CD4-positive, alpha-beta T cell (primary cell): ENCODE data around the gene KRTAP2-3. TPM values are rescaled to one million over a fixed set of nuclear protein-coding genes. Genes with fewer than 3 reads are reported as not detected.
"Not testable (repeated sequence)": the region's sequence is repeated elsewhere in the genome, so short reads cannot be mapped to it uniquely, and the experiment has no call there.

Source experiments
- ATAC-seq: fragments of 200-7000 bp; cut with Tn5 transposase; one replicate; pipeline ENCODE4 v1.10.0; 2022; ENCODE audit warnings: mild to moderate bottlenecking; ENCODE audit not compliant: poor library complexity
- CTCF ChIA-PET: fragments of 350-600 bp; sonication (Branson Sonifier 250); formaldehyde crosslinking; loops from one replicate; lab custom pipeline; 2021; ENCODE audit warnings: antibody characterized with exemption, inconsistent platforms; lab: Charles Lee
- POLR2A ChIA-PET: fragments of 350-600 bp; sonication (Branson Sonifier 250); formaldehyde crosslinking; loops from one replicate; lab custom pipeline; 2021; ENCODE audit warnings: antibody characterized with exemption, inconsistent platforms; lab: Charles Lee
- DNase-seq, 14 experiments: peaks; one replicate each; pipeline ENCODE4 v3.0.0-alpha.2; 2013 to 2020; ENCODE audit warnings: mixed read lengths in 2 of 14
- H3K27ac ChIP-seq, 2 donors: one replicate each; pipeline versions ENCODE4 v1.5.1 to v1.7.0; 2013; ENCODE audit warnings: low read length in 2 of 2, low read depth in 1 of 2, mild to moderate bottlenecking in 1 of 2
- H3K27me3 ChIP-seq, 2 experiments: 1 replicate in 1 of 2; 2 replicates in 1 of 2; pipeline versions ENCODE4 v1.6.1 to v1.7.0; 2013; ENCODE audit warnings: low read length in 2 of 2, control low read depth in 1 of 2, mild to moderate bottlenecking in 1 of 2, moderate library complexity in 1 of 2; ENCODE audit not compliant: insufficient read depth in 2 of 2, control insufficient read depth in 1 of 2
- H3K36me3 ChIP-seq: one replicate; pipeline ENCODE4 v1.6.1; 2013; ENCODE audit warnings: low read length, control low read depth; ENCODE audit not compliant: insufficient read depth
- H3K4me1 ChIP-seq: one replicate; pipeline ENCODE4 v1.6.1; 2013; ENCODE audit warnings: low read length, control low read depth; ENCODE audit not compliant: insufficient read depth
- H3K4me3 ChIP-seq: one replicate; pipeline ENCODE4 v1.5.1; 2013; ENCODE audit warnings: mild to moderate bottlenecking, low read length, moderate library complexity
- H3K9me3 ChIP-seq, 2 experiments: 1 replicate in 1 of 2; 2 replicates in 1 of 2; pipeline versions ENCODE4 v1.6.1 to v1.7.0; 2013; ENCODE audit warnings: low read length in 2 of 2, mild to moderate bottlenecking in 2 of 2, control low read depth in 1 of 2, moderate library complexity in 1 of 2; ENCODE audit not compliant: control insufficient read depth in 1 of 2, insufficient read depth in 1 of 2
- H3K27ac Mint-ChIP-seq: one replicate; pipeline ENCODE4 v1.8.0; 2020; ENCODE audit warnings: mixed read lengths
- H3K27me3 Mint-ChIP-seq: one replicate; pipeline ENCODE4 v1.8.0; 2021; ENCODE audit warnings: mixed read lengths
- H3K36me3 Mint-ChIP-seq: one replicate; pipeline ENCODE4 v1.8.0; 2021; ENCODE audit warnings: low read depth, mixed read lengths
- H3K4me1 Mint-ChIP-seq: one replicate; pipeline ENCODE4 v1.8.0; 2021; ENCODE audit warnings: low read depth, mixed read lengths
- H3K4me3 Mint-ChIP-seq: one replicate; pipeline ENCODE4 v1.8.0; 2020; ENCODE audit warnings: mild to moderate bottlenecking, mixed read lengths
- H3K9me3 Mint-ChIP-seq: one replicate; pipeline ENCODE4 v1.8.0; 2020; ENCODE audit warnings: mixed read lengths
- intact Hi-C, 2 experiments: fragments of 100-400 bp; cut with DNase I in 1 of 2; cut with micrococcal nuclease in 1 of 2; formaldehyde crosslinking; loops; one replicate each; pipeline versions ENCODE4 v1.15.1 to v1.9.0; 2023 to 2025; cut with DNase I, micrococcal nuclease
- total RNA-seq, 174 experiments: library from RNA in 2 of 174; stranded (reverse) in 2 of 174; gene quantifications; one replicate each; pipeline ENCODE4 v1.2.3 and lab custom pipeline; 2021 to 2026
- TF ChIP-seq, protein P1 (sequence below): fragments of 200-600 bp; IDR thresholded peaks from one replicate; pipeline ENCODE4 v1.8.0; 2022; ENCODE audit warnings: antibody characterized with exemption, mild to moderate bottlenecking

The KRTAP2-3 gene
- total RNA-seq, 2 experiments from 2014 or later: not detected

DNA sequence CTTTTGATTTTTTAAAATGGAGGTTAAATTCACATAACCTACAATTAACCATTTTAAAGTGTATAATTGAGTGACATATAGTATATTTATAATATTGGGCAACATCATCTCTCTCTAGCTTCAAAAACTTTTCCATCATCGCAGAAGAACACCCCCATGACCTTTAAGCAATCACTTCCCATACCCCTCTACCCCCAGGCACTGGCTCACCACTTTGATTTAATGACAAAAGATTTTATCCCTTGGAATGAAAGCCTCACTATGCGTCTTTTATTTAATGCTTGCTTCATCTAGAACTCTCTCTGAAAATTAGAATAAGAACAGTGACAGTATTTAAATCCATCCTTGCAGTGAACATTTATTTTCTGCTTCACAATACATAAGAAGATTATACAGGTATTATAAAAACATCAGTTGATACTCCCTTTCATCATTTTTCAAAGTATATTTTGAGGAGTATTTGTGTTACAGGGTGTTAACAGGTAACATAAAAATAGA lies 22.0 kb downstream of the KRTAP2-3 start:
- no peak overlapping the region for H3K27ac ChIP-seq
- CTCF ChIA-PET: interaction anchor here (0.6 kb wide), 1 partner anchor 266 kb away, joined by 3 read pairs; no protein-coding TSS in a partner anchor
- TF ChIP-seq, protein P1, sequence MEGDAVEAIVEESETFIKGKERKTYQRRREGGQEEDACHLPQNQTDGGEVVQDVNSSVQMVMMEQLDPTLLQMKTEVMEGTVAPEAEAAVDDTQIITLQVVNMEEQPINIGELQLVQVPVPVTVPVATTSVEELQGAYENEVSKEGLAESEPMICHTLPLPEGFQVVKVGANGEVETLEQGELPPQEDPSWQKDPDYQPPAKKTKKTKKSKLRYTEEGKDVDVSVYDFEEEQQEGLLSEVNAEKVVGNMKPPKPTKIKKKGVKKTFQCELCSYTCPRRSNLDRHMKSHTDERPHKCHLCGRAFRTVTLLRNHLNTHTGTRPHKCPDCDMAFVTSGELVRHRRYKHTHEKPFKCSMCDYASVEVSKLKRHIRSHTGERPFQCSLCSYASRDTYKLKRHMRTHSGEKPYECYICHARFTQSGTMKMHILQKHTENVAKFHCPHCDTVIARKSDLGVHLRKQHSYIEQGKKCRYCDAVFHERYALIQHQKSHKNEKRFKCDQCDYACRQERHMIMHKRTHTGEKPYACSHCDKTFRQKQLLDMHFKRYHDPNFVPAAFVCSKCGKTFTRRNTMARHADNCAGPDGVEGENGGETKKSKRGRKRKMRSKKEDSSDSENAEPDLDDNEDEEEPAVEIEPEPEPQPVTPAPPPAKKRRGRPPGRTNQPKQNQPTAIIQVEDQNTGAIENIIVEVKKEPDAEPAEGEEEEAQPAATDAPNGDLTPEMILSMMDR: no peak
- no peak overlapping the region for H3K27ac Mint-ChIP-seq
- POLR2A ChIA-PET: no interaction called here
- H3K36me3 Mint-ChIP-seq: no peaks in the 10 kb centered on the region
- H3K4me3 Mint-ChIP-seq: no peak overlapping the region
- no peaks in the 10 kb centered on the region for H3K9me3 Mint-ChIP-seq
- no peaks in the 10 kb centered on the region for H3K27me3 ChIP-seq
- H3K4me1 ChIP-seq: no peaks in the 10 kb centered on the region
- peaks cover 4% of the 10 kb centered on the region for H3K27me3 Mint-ChIP-seq
- intact Hi-C loops: no loop called here
- ATAC-seq (no peak), DNase-seq (no peak)
- no peaks in the 10 kb centered on the region for H3K4me1 Mint-ChIP-seq
- no peak overlapping the region for H3K4me3 ChIP-seq
- no peaks in the 10 kb centered on the region for H3K36me3 ChIP-seq
- H3K9me3 ChIP-seq: peaks cover 0 to 2% of the 10 kb centered on the region in 2 experiments

DNA sequence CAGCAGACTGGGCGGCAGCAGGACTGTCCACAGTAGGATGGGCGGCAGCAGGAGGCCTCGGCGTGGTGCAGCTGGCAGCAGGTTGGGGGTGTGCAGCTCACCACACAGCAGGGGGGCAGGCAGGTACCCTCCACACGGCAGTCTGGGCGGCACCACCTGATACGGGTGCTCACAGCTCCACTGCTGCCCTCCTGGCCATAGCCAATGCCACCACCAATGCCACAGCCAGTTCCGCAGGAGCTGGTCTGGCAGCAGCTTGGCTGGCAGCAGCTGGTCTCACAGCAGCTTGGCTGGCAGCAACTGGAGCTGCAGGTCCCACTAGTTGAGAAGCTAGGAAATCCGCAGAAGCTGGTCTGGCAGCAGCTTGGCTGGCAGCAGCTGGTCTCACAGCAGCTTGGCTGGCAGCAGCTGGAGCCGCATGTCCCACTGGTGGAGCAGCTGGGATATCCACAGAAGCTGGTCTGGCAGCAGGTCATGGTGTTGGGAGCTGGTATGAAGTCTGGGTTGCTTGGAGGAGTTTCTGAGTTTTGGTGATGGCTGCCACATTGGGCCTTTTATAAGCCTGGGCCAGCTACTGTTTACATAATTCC lies 25.5 kb downstream of the KRTAP2-3 start, which contains the start of gene KRTAP1-3:
TSS of gene KRTAP1-3 (minus strand) at position 529 of the 590 bp plus-strand sequence. CDS start at position 476, 53 bp downstream.
- H3K4me3 Mint-ChIP-seq, H3K36me3 Mint-ChIP-seq, H3K27me3 ChIP-seq, H3K9me3 Mint-ChIP-seq, POLR2A ChIA-PET, H3K36me3 ChIP-seq, intact Hi-C loops, H3K9me3 ChIP-seq, H3K4me1 Mint-ChIP-seq, DNase-seq, H3K4me1 ChIP-seq, H3K4me3 ChIP-seq, H3K27ac Mint-ChIP-seq, ATAC-seq, H3K27ac ChIP-seq, CTCF ChIA-PET: not testable (repeated sequence)
- peaks cover 30% of the 10 kb centered on the region for H3K27me3 Mint-ChIP-seq

DNA sequence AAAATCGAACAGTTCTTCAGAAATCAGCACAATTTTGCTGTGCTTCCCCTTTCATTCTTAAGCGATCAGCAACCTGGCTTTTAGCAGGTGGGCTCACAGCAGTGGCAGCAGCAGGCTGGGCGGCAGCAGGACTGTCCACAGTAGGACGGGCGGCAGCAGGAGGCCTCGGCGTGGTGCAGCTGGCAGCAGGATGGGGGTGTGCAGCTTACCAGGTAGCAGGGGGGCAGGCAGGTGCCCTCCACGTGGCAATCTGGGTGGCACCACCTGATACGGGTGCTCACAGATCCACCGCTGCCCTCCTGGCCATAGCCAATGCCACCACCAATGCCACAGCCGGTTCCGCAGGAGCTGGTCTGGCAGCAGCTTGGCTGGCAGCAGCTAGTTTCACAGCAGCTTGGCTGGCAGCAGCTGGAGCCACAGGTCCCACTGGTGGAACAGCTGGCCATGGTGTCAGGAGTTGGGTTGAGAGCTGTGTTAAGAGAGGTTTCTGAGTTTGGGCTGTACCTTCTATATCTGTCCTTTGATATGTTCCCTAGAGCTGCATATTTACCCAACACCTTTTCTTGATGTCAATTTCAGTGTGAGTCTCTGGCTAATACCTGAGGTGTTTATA lies 30.2 kb downstream of the KRTAP2-3 start, which contains the start of gene KRTAP1-4:
TSS of gene KRTAP1-4 (minus strand) at position 563 of the 613 bp plus-strand sequence. CDS start at position 446, 117 bp downstream.
- ATAC-seq (no peak), DNase-seq (no peak)
- Mint-ChIP-seq H3K36me3 (no peaks in the 10 kb centered on the region), H3K4me1 (no peaks in the 10 kb centered on the region), H3K9me3 (no peaks in the 10 kb centered on the region), H3K4me3 (no peak within 1 kb of the TSS), H3K27ac (no peak within 1 kb of the TSS), H3K27me3 (peaks cover 51% of the 10 kb centered on the region)
- Histone ChIP-seq H3K36me3 (no peaks in the 10 kb centered on the region), H3K4me3 (no peak within 1 kb of the TSS), H3K4me1 (no peaks in the 10 kb centered on the region), H3K27ac (no peak within 1 kb of the TSS), H3K27me3 (peaks cover 2 to 4% of the 10 kb centered on the region in 2 experiments), H3K9me3 (no peaks in the 10 kb centered on the region)
- ChIA-PET POLR2A (interaction anchor here (0.6 kb wide), 1 partner anchor 12 kb away, joined by 3 read pairs; no protein-coding TSS in a partner anchor), CTCF (no interaction called here)
- intact Hi-C loops: no loop called here
- TF ChIP-seq, protein P1: no peak
